ENCODE measurements around the gene MGAM2. TPM values are rescaled to one million over a fixed set of nuclear protein-coding genes. Genes with fewer than 3 reads are reported as not detected.

MGAM2 gene
- total RNA-seq, 2 donors from 2014 or later = 0.15 to 0.40 TPM

DNA sequence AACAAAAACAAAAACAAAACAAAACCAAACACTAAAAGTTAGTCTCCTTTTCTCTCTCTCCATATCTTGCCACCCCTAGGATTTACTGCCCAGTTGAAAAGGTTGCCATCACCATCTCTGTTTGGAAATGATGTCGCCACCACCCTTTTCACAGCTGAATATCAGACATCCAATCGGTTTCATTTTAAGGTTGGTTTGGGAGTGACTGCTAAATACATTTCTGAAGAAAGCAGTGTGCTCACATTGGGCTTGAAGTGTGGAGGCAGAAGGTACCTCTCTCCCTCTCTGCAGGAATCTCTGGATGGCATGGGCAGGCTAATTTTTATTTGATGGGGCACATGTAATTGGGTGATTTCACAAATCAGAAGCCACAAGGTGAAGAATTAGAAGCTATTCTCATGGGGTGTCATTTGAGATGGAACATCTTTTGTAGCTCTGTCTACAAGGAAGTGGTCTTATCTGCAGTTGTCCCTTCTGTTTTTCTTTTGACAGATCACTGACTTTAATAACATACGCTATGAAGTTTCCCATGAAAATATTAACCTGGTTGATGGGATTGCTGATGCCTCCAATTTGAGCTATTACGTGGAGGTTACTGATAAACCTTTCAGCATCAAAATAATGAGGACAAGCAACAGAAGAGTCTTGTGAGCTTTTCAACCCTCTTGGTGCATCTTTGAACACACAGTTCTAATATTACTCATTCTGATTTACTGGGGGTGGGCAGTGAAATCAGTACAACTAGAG, 20.1 kb downstream of the MGAM2 start:
- no peaks in the 10 kb centered on the region for H3K9me3 Mint-ChIP-seq
- Histone ChIP-seq H3K27ac (ENCODE audit: low read depth, low read length) (no peak overlapping the region), H3K9ac (ENCODE audit: extremely low read depth, low read length, poor library complexity, severe bottlenecking) (no peak overlapping the region), H3K27me3 (ENCODE audit: control insufficient read depth, insufficient read depth, low read length, poor library complexity, severe bottlenecking) (no peaks in the 10 kb centered on the region), H3K9me3 (ENCODE audit: control insufficient read depth, low read length) (no peaks in the 10 kb centered on the region), H3K36me3 (ENCODE audit: control insufficient read depth, insufficient read depth, low read length) (no peaks in the 10 kb centered on the region), H3K4me3 (ENCODE audit: low read length) (no peak overlapping the region), H3K4me1 (ENCODE audit: control insufficient read depth, insufficient read depth, low read length) (no peaks in the 10 kb centered on the region)
- H3K36me3 Mint-ChIP-seq (ENCODE audit: low read depth) = no peaks in the 10 kb centered on the region
- H3K27ac Mint-ChIP-seq = no peak overlapping the region
- H3K4me3 Mint-ChIP-seq = no peak overlapping the region
- WGBS, 2 experiments (ENCODE audit: insufficient coverage in 1 of 2, insufficient read length in 1 of 2) = 95 to 100% methylated on average over 2 to 4 of the region's 4 CpGs
- TF ChIP-seq, protein P1, sequence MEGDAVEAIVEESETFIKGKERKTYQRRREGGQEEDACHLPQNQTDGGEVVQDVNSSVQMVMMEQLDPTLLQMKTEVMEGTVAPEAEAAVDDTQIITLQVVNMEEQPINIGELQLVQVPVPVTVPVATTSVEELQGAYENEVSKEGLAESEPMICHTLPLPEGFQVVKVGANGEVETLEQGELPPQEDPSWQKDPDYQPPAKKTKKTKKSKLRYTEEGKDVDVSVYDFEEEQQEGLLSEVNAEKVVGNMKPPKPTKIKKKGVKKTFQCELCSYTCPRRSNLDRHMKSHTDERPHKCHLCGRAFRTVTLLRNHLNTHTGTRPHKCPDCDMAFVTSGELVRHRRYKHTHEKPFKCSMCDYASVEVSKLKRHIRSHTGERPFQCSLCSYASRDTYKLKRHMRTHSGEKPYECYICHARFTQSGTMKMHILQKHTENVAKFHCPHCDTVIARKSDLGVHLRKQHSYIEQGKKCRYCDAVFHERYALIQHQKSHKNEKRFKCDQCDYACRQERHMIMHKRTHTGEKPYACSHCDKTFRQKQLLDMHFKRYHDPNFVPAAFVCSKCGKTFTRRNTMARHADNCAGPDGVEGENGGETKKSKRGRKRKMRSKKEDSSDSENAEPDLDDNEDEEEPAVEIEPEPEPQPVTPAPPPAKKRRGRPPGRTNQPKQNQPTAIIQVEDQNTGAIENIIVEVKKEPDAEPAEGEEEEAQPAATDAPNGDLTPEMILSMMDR (conservative IDR thresholded peaks at IDR 0.05) = no peak
- no peak for DNase-seq
- H3K4me1 Mint-ChIP-seq = peaks cover 11% of the 10 kb centered on the region
- H3K27me3 Mint-ChIP-seq (ENCODE audit: insufficient read depth) = no peaks in the 10 kb centered on the region

DNA sequence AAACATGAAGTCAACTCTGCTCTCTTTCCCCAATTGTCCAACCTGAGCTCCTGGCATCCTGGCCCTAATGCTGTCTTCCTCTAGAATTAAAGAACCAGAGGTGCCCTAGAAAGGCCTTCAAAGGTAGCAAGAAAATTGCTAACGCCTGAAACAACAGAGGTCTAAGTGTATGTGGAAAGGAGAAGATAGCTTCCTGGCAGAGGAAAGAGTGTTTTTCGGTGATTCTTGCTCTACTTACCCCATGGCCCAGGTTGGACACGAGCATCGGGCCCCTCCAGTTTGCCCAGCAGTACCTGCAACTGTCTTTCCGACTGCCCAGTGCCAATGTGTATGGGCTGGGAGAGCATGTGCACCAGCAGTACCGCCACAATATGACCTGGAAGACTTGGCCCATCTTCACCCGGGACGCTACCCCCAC, 22.2 kb downstream of the MGAM2 start:
- Histone ChIP-seq H3K9me3 (ENCODE audit: control insufficient read depth, low read length) (no peaks in the 10 kb centered on the region), H3K9ac (ENCODE audit: extremely low read depth, low read length, poor library complexity, severe bottlenecking) (no peak overlapping the region), H3K27me3 (ENCODE audit: control insufficient read depth, insufficient read depth, low read length, poor library complexity, severe bottlenecking) (no peaks in the 10 kb centered on the region), H3K27ac (ENCODE audit: low read depth, low read length) (no peak overlapping the region), H3K36me3 (ENCODE audit: control insufficient read depth, insufficient read depth, low read length) (no peaks in the 10 kb centered on the region), H3K4me1 (ENCODE audit: control insufficient read depth, insufficient read depth, low read length) (no peaks in the 10 kb centered on the region), H3K4me3 (ENCODE audit: low read length) (no peak overlapping the region)
- TF ChIP-seq, protein P1 (conservative IDR thresholded peaks at IDR 0.05) = no peak
- Mint-ChIP-seq H3K36me3 (ENCODE audit: low read depth) (no peaks in the 10 kb centered on the region), H3K27me3 (ENCODE audit: insufficient read depth) (no peaks in the 10 kb centered on the region), H3K9me3 (no peaks in the 10 kb centered on the region), H3K27ac (no peak overlapping the region), H3K4me1 (peaks cover 11% of the 10 kb centered on the region), H3K4me3 (no peak overlapping the region)
- WGBS, 2 experiments (ENCODE audit: insufficient coverage in 1 of 2, insufficient read length in 1 of 2) = 96 to 100% methylated on average over 4 to 8 of the region's 8 CpGs
- DNase-seq = no peak

DNA sequence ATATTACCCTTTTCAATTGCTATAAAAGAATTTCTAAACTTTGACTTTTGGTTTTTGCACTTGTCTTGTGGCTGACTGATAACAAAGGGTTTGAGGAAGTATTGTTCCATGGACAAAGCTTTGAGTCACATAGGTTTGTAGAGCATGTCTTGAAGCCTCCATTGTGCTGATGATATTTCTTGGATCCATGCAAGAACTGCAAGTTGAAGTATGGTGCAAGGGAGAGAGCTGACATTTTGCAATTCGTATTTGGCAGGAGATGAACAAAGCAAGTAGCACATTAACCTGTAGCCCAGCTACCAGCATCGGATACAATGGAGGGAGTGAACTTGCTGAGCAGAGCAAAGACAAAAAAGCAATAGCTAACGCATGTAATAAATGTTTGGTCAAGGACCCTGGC, 23.4 kb downstream of the MGAM2 start:
- 83 to 87% methylated on average over 3 of the region's 3 CpGs for WGBS, 2 experiments (ENCODE audit: insufficient coverage in 1 of 2, insufficient read length in 1 of 2)
- TF ChIP-seq, protein P1 (conservative IDR thresholded peaks at IDR 0.05) = no peak
- Histone ChIP-seq H3K9ac (ENCODE audit: extremely low read depth, low read length, poor library complexity, severe bottlenecking) (no peak overlapping the region), H3K27ac (ENCODE audit: low read depth, low read length) (no peak overlapping the region), H3K36me3 (ENCODE audit: control insufficient read depth, insufficient read depth, low read length) (no peaks in the 10 kb centered on the region), H3K9me3 (ENCODE audit: control insufficient read depth, low read length) (no peaks in the 10 kb centered on the region), H3K27me3 (ENCODE audit: control insufficient read depth, insufficient read depth, low read length, poor library complexity, severe bottlenecking) (no peaks in the 10 kb centered on the region), H3K4me1 (ENCODE audit: control insufficient read depth, insufficient read depth, low read length) (peaks cover 1% of the 10 kb centered on the region), H3K4me3 (ENCODE audit: low read length) (no peak overlapping the region)
- Mint-ChIP-seq H3K36me3 (ENCODE audit: low read depth) (no peaks in the 10 kb centered on the region), H3K9me3 (no peaks in the 10 kb centered on the region), H3K4me3 (no peak overlapping the region), H3K27me3 (ENCODE audit: insufficient read depth) (no peaks in the 10 kb centered on the region), H3K27ac (no peak overlapping the region), H3K4me1 (peaks cover 15% of the 10 kb centered on the region)
- DNase-seq = no peak

All from endodermal cell (in vitro differentiated cells).